ENCODE measurements around the gene FLT3LG.

DNA sequence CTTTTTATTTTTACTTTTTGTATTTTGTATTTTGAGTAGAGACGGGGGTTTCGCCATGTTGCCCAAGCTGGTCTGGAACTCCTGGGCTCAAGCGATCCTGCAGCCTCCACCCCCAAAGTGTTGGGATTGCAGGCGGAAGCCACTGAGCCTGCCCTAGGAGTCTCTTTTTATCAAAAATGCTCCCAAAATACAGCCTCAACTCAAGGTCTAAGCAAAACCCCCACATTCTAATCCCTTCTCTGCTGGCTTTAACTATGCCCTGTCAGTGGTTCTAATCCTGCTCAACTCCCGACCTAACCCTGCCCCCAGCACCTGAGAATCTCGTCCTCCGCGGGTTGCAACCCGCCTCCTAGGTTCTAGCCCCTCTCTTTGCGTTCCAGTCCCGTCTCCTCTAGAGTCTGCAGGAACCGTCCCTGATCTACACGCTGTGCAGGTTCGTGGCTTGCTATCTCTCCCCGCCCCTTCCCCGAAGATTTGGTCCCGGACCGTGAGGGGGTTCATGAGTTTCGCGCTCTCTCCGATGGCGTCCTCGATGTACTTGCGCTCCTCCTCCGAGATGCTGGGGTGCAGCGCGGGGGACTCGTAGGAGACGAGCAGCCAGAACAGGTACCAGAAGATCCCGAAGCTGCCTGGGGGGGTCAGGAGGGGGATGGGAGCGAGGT, 40.6 kb upstream of the FLT3LG start:
- no peak for TF ChIP-seq CTCF (IDR thresholded peaks at IDR 0.05)
- TF ChIP-seq POLR2A (IDR thresholded peaks at IDR 0.05): no peak
